Measurements from ENCODE around the gene USP9Y.

USP9Y gene

GRCh38 chrY:12793999-12794398 is 93.0 kb downstream of the USP9Y start:
- DNase-seq (ENCODE audit: low read depth) = no peak

DNA sequence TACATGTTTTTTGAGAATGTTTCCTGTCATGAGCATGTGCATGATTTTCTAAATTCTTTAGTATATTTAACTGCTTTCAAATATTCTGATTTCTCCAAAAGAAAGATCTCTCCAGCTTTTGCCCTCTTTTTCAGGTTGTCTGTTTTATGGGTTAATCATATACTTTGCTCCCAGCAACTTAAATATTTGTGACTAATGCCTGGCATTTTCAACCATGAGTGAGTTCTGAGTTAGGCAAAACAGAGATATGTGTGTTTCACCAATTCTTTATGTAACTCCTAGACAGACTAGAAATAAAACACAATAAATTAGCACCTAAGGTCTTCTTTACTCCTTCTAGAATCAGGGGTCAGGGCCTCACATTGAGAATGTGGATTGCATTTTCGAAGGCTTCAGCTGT is 107.0 kb downstream of the USP9Y start:
- no peak for DNase-seq (ENCODE audit: low read depth)

- DNase-seq (ENCODE audit: low read depth) = no peak
These were observed 108.0 kb downstream of the USP9Y start for GRCh38 chrY:12809034-12809433.

GRCh38 chrY:12823408-12823807 is 122.4 kb downstream of the USP9Y start:
- no peak for DNase-seq (ENCODE audit: low read depth)

DNA sequence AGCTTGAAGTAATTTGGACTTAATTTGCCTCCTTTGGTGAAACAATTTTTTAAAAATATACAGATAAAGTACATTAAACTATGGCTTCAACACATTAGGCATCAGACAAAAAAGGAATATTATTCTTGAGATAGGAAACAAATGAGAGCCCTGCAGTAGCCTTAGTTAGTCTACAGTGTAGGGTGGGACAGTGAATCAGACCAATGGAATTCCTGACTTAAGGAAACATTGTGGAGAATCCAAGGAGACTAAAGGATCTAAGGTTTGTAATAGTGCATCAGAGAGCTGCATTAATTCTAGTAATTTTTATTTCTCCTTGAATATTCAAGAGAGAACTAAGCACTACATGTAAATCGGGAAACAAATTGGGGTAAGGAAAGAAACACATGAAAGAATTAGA is 125.8 kb downstream of the USP9Y start:
- DNase-seq (ENCODE audit: low read depth) = no peak

DNA sequence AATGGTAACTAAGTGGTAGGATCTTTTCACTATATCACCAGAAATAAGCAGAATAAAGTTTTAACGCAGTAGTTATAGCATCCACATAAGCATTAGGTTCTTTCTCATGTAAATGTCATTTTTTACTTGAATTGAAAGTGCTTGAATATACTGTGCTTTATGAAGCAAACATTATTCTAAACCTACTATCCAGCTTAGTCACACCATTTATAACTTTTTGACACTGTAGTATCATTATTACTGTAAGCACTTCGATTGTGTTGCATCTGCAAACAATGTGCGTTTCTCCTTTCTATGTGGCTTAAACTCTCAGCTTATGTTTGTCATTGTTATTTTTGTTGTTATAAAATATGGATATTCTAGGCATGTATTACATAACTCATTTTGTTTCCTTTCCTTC is 132.3 kb downstream of the USP9Y start:
- DNase-seq (ENCODE audit: low read depth) = no peak

DNA sequence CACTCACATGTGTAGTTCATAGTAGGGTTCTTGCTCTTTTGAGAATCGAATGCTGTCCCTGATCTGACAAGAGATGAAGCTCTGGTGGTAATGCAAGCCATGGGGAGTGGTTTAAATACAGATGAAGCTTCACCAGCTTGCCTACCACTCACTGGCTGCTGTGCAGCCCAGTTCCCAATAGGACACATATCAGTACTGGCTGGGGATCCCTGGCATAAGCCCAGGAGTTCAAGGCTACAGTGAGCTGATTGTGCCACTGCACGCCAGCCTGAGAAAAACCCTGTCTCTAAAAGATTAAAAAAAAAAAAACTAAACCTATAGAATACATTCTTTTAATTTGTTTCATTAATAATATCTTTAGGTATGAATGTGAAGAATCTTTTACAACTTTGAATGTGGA is 136.5 kb downstream of the USP9Y start:
- DNase-seq (ENCODE audit: low read depth) = no peak

GRCh38 chrY:12841368-12841767 is 140.3 kb downstream of the USP9Y start:
- DNase-seq (ENCODE audit: low read depth) = no peak

- DNase-seq (ENCODE audit: low read depth) = no peak
These were observed 145.8 kb downstream of the USP9Y start for GRCh38 chrY:12846793-12847192.

- DNase-seq (ENCODE audit: low read depth) = no peak
These were observed 154.8 kb downstream of the USP9Y start for GRCh38 chrY:12855791-12856275.

- DNase-seq (ENCODE audit: low read depth) = no peak
These were observed 166.9 kb downstream of the USP9Y start for GRCh38 chrY:12867960-12868359.

DNA sequence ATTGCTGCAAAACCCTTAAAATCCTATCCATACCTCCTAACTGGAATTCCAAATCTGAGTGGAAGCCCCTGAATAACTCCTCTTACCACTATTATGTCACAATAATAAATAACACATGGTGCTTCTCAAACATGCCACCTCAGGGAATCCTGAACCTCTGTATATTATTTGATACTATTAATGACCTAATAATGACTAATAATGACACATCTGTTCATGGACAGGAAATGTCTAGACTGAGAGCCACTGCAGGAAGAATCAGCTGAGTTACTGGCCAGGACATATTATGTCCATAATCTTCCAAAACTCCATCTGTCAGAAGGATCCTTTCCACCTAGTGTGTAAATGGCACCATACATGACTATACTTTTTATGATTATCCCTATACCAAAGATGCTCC is 195.9 kb downstream of the USP9Y start:
- DNase-seq (ENCODE audit: low read depth) = no peak

DNA sequence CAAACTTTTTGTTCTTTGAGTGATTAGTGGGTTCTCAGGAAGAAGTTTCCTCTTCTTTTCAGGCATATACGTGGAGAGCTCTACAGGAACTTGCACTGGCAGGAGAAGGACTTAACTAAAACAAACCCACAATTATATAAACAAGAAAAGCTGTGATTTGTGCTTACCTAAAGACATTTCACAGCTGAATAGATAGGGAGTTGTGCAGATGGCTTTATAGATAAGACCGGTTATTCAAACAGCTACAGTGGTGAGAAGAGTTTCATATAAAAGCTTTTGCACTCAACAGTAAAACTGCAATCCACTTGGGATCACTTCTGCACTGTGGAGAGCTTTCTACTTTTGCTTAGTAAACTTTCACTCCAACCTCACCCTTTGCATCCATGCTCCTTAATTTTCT is 197.6 kb downstream of the USP9Y start:
- no peak for DNase-seq (ENCODE audit: low read depth)

DNA sequence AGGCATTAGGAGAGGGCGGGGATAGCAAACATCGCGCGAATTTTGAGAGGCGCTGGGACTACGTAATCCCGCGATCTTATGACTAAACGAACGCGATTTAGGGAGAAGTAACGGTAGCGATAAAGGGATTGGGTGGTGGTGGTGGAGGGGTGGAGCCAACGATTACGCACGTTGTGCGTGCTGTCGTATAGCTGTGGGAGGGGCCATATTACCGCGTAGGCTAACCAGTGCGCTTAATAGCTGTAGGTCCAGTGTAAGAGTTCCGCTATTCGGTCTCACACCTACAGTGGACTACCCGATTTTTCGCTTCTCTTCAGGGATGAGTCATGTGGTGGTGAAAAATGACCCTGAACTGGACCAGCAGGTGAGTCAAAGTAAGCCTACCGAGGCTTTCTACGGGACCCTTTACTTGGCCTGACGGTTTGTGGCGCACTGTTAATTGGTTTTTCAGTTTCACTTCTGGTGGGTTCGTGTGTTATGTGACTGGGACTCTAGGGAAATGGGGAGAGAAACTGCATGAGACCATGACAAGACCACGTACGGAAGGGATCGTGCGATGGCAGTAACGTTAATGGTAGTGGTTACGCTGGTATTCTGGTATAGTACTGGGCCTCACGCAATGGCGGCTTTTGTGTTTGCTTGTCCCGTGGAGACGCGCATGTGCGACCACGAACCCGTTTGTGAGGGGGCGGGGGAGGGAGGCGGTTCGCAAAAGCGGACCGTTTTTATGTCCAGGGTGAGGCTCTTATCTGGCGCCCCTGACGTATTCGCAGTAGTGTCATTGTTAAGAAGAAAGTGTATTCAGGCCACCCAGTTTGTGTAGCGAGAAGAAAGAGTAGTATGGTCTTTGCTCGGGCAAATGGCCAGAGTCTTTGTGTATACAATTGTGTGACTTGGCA is 203.8 kb downstream of the USP9Y start, which contains the start of gene DDX3Y:
Gene DDX3Y, plus strand, starts transcription at position 251 of the 899 bp plus-strand sequence. Its CDS starts 69 bp downstream, at position 320.
- no peak for DNase-seq (ENCODE audit: low read depth)

- no peak for DNase-seq (ENCODE audit: low read depth)
These were observed 204.5 kb downstream of the USP9Y start for GRCh38 chrY:12905517-12905872.

GRCh38 chrY:12905895-12906294 is 204.9 kb downstream of the USP9Y start:
- DNase-seq (ENCODE audit: low read depth) = no peak
